Measurements from ENCODE around the gene CRYGB. TPM values are rescaled to one million over a fixed set of nuclear protein-coding genes. Genes with fewer than 3 reads are reported as not detected.

CRYGB gene
- polyA plus RNA-seq, 1 donor from 2014 or later, result not detected

GRCh38 chr2:208192611-208193236 is 46.8 kb upstream of the CRYGB start:
- H3K4me3 ChIP-seq (ENCODE audit: low read length), result no peak overlapping the region
- H3K36me3 ChIP-seq (ENCODE audit: insufficient read depth, low read length), result no peaks in the 10 kb centered on the region
- TF ChIP-seq POLR2AphosphoS5 (IDR thresholded peaks at IDR 0.05) (no peak), REST (IDR thresholded peaks at IDR 0.05; ENCODE audit: borderline replicate concordance) (no peak), RAD21 (conservative IDR thresholded peaks at IDR 0.05) (no peak), EP300 (conservative IDR thresholded peaks at IDR 0.05; ENCODE audit: poor library complexity, severe bottlenecking) (no peak), TAF1 (IDR thresholded peaks at IDR 0.05; ENCODE audit: low read depth) (no peak), MXI1 (conservative IDR thresholded peaks at IDR 0.05; ENCODE audit: poor library complexity, severe bottlenecking) (no peak), EZH2 (IDR thresholded peaks at IDR 0.05; ENCODE audit: borderline replicate concordance, insufficient read depth, low read length, poor library complexity, severe bottlenecking) (no peak), SMC3 (conservative IDR thresholded peaks at IDR 0.05; ENCODE audit: poor library complexity) (no peak)
- TF ChIP-seq, protein P1, sequence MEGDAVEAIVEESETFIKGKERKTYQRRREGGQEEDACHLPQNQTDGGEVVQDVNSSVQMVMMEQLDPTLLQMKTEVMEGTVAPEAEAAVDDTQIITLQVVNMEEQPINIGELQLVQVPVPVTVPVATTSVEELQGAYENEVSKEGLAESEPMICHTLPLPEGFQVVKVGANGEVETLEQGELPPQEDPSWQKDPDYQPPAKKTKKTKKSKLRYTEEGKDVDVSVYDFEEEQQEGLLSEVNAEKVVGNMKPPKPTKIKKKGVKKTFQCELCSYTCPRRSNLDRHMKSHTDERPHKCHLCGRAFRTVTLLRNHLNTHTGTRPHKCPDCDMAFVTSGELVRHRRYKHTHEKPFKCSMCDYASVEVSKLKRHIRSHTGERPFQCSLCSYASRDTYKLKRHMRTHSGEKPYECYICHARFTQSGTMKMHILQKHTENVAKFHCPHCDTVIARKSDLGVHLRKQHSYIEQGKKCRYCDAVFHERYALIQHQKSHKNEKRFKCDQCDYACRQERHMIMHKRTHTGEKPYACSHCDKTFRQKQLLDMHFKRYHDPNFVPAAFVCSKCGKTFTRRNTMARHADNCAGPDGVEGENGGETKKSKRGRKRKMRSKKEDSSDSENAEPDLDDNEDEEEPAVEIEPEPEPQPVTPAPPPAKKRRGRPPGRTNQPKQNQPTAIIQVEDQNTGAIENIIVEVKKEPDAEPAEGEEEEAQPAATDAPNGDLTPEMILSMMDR (IDR thresholded peaks at IDR 0.05; ENCODE audit: poor library complexity, severe bottlenecking), result no peak
- H3F3A ChIP-seq (ENCODE audit: insufficient read depth, low read length, poor library complexity, severe bottlenecking), result no peaks in the 10 kb centered on the region
- no peaks in the 10 kb centered on the region for H3K9me3 ChIP-seq (ENCODE audit: low read length)
- no peaks in the 10 kb centered on the region for H3K27me3 ChIP-seq (ENCODE audit: insufficient read depth, low read depth, low read length)
- no peak overlapping the region for H2AFZ ChIP-seq (ENCODE audit: low read depth, low read length)
- no peaks in the 10 kb centered on the region for H3K9me2 ChIP-seq (ENCODE audit: insufficient read depth, low read length)
- H3K4me2 ChIP-seq (ENCODE audit: low read length), result no peak overlapping the region
- H3K27ac ChIP-seq (ENCODE audit: low read length), result no peak overlapping the region
- no peak overlapping the region for H3K9ac ChIP-seq (ENCODE audit: low read length)
- H4K20me1 ChIP-seq (ENCODE audit: insufficient read depth), result no peaks in the 10 kb centered on the region
- no peaks in the 10 kb centered on the region for H3K79me2 ChIP-seq (replicated peaks; ENCODE audit: insufficient read depth, low read length)

DNA sequence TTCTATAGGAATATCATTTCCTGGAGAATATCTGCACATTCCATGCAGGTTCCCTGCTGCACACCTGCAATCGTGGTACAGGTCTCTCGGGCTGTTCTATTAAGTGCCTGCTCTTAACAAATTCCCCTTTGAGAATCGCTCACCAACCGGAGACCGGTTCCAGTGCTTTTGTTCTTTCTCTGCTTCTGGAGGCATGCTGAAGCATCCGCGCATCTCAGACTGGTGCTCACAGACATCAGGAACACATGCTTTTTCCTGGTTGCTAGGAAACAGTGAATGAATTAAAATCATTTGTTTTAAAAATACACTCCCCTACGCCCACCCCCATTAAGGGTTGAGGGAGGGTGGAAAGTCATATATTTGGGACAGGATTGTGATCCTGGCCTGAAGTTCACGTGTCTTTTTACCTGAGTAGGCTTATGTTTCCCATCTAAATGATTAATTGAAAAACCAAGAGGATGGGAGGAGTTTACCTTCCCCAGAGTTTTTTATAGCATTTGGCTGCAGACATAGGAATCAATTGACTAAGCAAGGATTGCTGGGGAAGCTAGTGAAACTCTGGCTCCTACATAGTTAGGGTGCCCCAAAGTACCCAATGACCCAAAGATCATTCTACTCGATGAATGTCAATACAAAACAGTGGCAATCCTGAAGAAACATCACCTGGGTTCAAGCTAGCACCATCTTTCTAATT is 44.0 kb upstream of the CRYGB start, which contains the start of gene C2orf80:
C2orf80 (minus strand) TSS at position 221 of the 694 bp plus-strand sequence. CDS start 3,044 bp downstream, outside the sequence.
- Histone ChIP-seq H2AFZ (ENCODE audit: low read depth, low read length) (peak within 1 kb of the TSS; percentile 97), H3K9me2 (ENCODE audit: insufficient read depth, low read length) (no peaks in the 10 kb centered on the region), H3K4me3 (ENCODE audit: low read length) (peak within 1 kb of the TSS; percentile 67), H3K27me3 (ENCODE audit: insufficient read depth, low read depth, low read length) (no peaks in the 10 kb centered on the region), H4K20me1 (ENCODE audit: insufficient read depth) (no peaks in the 10 kb centered on the region), H3K36me3 (ENCODE audit: insufficient read depth, low read length) (no peaks in the 10 kb centered on the region), H3K9me3 (ENCODE audit: low read length) (no peaks in the 10 kb centered on the region), H3K79me2 (replicated peaks; ENCODE audit: insufficient read depth, low read length) (peaks cover 3% of the 10 kb centered on the region), H3K4me2 (ENCODE audit: low read length) (peak within 1 kb of the TSS; percentile 78), H3K27ac (ENCODE audit: low read length) (peak within 1 kb of the TSS; percentile 99), H3K9ac (ENCODE audit: low read length) (peak within 1 kb of the TSS; percentile 87), H3F3A (ENCODE audit: insufficient read depth, low read length, poor library complexity, severe bottlenecking) (no peaks in the 10 kb centered on the region)
- TF ChIP-seq TAF1 (IDR thresholded peaks at IDR 0.05; ENCODE audit: low read depth) (no peak), MXI1 (conservative IDR thresholded peaks at IDR 0.05; ENCODE audit: poor library complexity, severe bottlenecking) (peak; percentile 88), REST (IDR thresholded peaks at IDR 0.05; ENCODE audit: borderline replicate concordance) (peak; percentile 89), SMC3 (conservative IDR thresholded peaks at IDR 0.05; ENCODE audit: poor library complexity) (peak; percentile 14), EZH2 (IDR thresholded peaks at IDR 0.05; ENCODE audit: borderline replicate concordance, insufficient read depth, low read length, poor library complexity, severe bottlenecking) (no peak), POLR2AphosphoS5 (IDR thresholded peaks at IDR 0.05) (peak; percentile 88), RAD21 (conservative IDR thresholded peaks at IDR 0.05) (peak; percentile 8), EP300 (conservative IDR thresholded peaks at IDR 0.05; ENCODE audit: poor library complexity, severe bottlenecking) (peak; percentile 52)

Data from neural cell (in vitro differentiated cells).